Glomerular endothelial cell (primary cell): ENCODE data around the gene PIGR. TPM values are rescaled to one million over a fixed set of nuclear protein-coding genes. Genes with fewer than 3 reads are reported as not detected.

Experiments
- DNase-seq: peaks from one replicate; pipeline ENCODE4 v3.0.0-alpha.2; 2011; ENCODE audit warnings: low read depth, low spot score; ENCODE audit errors: extremely low read depth
- total RNA-seq: library from RNA; depleted of rRNA; stranded (reverse); fragments of >200 nt; gene quantifications from 2 replicates; pipeline ENCODE4 v1.2.3, GENCODE V29; 2015

Gene PIGR
- total RNA-seq, 1 donor from 2014 or later, result not detected

- DNase-seq, result no peak
Observed at GRCh38 chr1:206961668-206962067, 15.4 kb upstream of the PIGR start.

- DNase-seq, result no peak
Observed at GRCh38 chr1:206960676-206961386, 14.6 kb upstream of the PIGR start.

- DNase-seq, result no peak
Observed at GRCh38 chr1:206958144-206958543, 11.9 kb upstream of the PIGR start.

- DNase-seq, result no peak
Observed at GRCh38 chr1:206957639-206958038, 11.4 kb upstream of the PIGR start.

- DNase-seq, result no peak
Observed at GRCh38 chr1:206955476-206956451, 9.5 kb upstream of the PIGR start.

- no peak for DNase-seq
Observed at GRCh38 chr1:206954459-206955342, 8.4 kb upstream of the PIGR start.

GRCh38 chr1:206953626-206954025 is 7.4 kb upstream of the PIGR start:
- no peak for DNase-seq

GRCh38 chr1:206953126-206953525 is 6.9 kb upstream of the PIGR start:
- DNase-seq, result no peak

GRCh38 chr1:206952171-206952570 is 5.9 kb upstream of the PIGR start:
- DNase-seq, result no peak

- no peak for DNase-seq
Observed at GRCh38 chr1:206951318-206952100, 5.2 kb upstream of the PIGR start.

GRCh38 chr1:206949641-206950040 is 3.4 kb upstream of the PIGR start:
- no peak for DNase-seq

- no peak for DNase-seq
Observed at GRCh38 chr1:206949208-206949607, 2.9 kb upstream of the PIGR start.

GRCh38 chr1:206947255-206947654 is 989 bp upstream of the PIGR start:
- no peak for DNase-seq

GRCh38 chr1:206945779-206946178 is 487 bp downstream of the PIGR start:
- DNase-seq, result no peak

GRCh38 chr1:206944703-206945102 is 1.6 kb downstream of the PIGR start:
- DNase-seq, result no peak

- no peak for DNase-seq
Observed at GRCh38 chr1:206941766-206942418, 4.4 kb downstream of the PIGR start.

- DNase-seq, result no peak
Observed at GRCh38 chr1:206940588-206940936, 5.7 kb downstream of the PIGR start.

- no peak for DNase-seq
Observed at GRCh38 chr1:206939841-206940587, 6.3 kb downstream of the PIGR start.

- DNase-seq, result no peak
Observed at GRCh38 chr1:206939131-206939530, 7.1 kb downstream of the PIGR start.
